SK-N-SH treated with all-trans-retinoic acid at 6 μM for 48 hours (cell line): ENCODE measurements around the gene FLT3.

Source experiments
- ATAC-seq: fragments of 200-7000 bp; cut with Tn5 transposase; 3 replicates; pipeline ENCODE4 v1.9.1; 2020; ENCODE audit warnings: mild to moderate bottlenecking, moderate library complexity
- ARNTL ChIP-seq: fragments of 450-650 bp; formaldehyde crosslinking; IDR thresholded peaks from 2 replicates; pipeline ENCODE4 v1.5.0; 2020; ENCODE audit warnings: low read depth, mild to moderate bottlenecking, moderate library complexity, borderline replicate concordance
- CSDC2 ChIP-seq: fragments of 250-450 bp; sonication (Bioruptor Pico); IDR thresholded peaks from 2 replicates; pipeline ENCODE4 v1.5.0; 2020; ENCODE audit warnings: mild to moderate bottlenecking, moderate library complexity
- ESRRG ChIP-seq: fragments of 250-450 bp; sonication (Bioruptor Pico); IDR thresholded peaks from 2 replicates; pipeline ENCODE4 v1.6.1; 2021; ENCODE audit warnings: mild to moderate bottlenecking
- GLIS3 ChIP-seq: fragments of 250-450 bp; sonication (Bioruptor Pico); IDR thresholded peaks from 2 replicates; pipeline ENCODE4 v1.5.0; 2020; ENCODE audit warnings: mild to moderate bottlenecking, moderate library complexity
- ISL1 ChIP-seq: fragments of 250-450 bp; sonication (Bioruptor Pico); IDR thresholded peaks from 2 replicates; pipeline ENCODE4 v2.1.2; 2022; ENCODE audit warnings: mild to moderate bottlenecking, moderate library complexity
- OSR1 ChIP-seq: fragments of 250-450 bp; sonication (Bioruptor Pico); IDR thresholded peaks from 2 replicates; pipeline ENCODE4 v1.8.0; 2022; ENCODE audit warnings: moderate library complexity, mild to moderate bottlenecking, inconsistent platforms
- PPARA ChIP-seq: fragments of 250-450 bp; sonication (Bioruptor Pico); IDR thresholded peaks from 2 replicates; pipeline ENCODE4 v1.5.0; 2020; ENCODE audit warnings: mild to moderate bottlenecking, borderline replicate concordance
- RARB ChIP-seq: fragments of 250-450 bp; sonication (Bioruptor Pico); IDR thresholded peaks from 2 replicates; pipeline ENCODE4 v1.8.0; 2021; ENCODE audit warnings: mild to moderate bottlenecking, moderate library complexity
- TCF4 ChIP-seq: fragments of 250-450 bp; sonication (Bioruptor Pico); IDR thresholded peaks from 2 replicates; pipeline ENCODE4 v1.8.0; 2021; ENCODE audit warnings: mild to moderate bottlenecking, moderate library complexity, borderline replicate concordance
- TOX ChIP-seq: fragments of 250-450 bp; sonication (Bioruptor Pico); IDR thresholded peaks from 2 replicates; pipeline ENCODE4 v1.8.0; 2021; ENCODE audit warnings: mild to moderate bottlenecking, moderate library complexity, borderline replicate concordance
- ZC3H10 ChIP-seq: fragments of 250-450 bp; sonication (Bioruptor Pico); IDR thresholded peaks from 2 replicates; pipeline ENCODE4 v1.5.1; 2021; ENCODE audit warnings: mild to moderate bottlenecking, moderate library complexity
- ZFP3 ChIP-seq: fragments of 250-450 bp; sonication (Bioruptor Pico); IDR thresholded peaks from 2 replicates; pipeline ENCODE4 v1.5.0; 2020; ENCODE audit warnings: mild to moderate bottlenecking, moderate library complexity
- ZFP30 ChIP-seq: fragments of 450-650 bp; formaldehyde crosslinking; IDR thresholded peaks from 2 replicates; pipeline ENCODE4 v1.5.0; 2022; ENCODE audit warnings: mild to moderate bottlenecking, moderate library complexity
- ZNF565 ChIP-seq: fragments of 450-650 bp; formaldehyde crosslinking; conservative IDR thresholded peaks from 2 replicates; pipeline ENCODE4 v1.5.0; 2020; ENCODE audit warnings: low read depth, mild to moderate bottlenecking, moderate library complexity
- ZNF70 ChIP-seq: fragments of 450-650 bp; formaldehyde crosslinking; IDR thresholded peaks from 2 replicates; pipeline ENCODE4 v1.5.0; 2020; ENCODE audit warnings: mild to moderate bottlenecking, moderate library complexity
- TF ChIP-seq, protein P1 (sequence below): fragments of 250-450 bp; sonication (Bioruptor Pico); IDR thresholded peaks from 2 replicates; pipeline ENCODE4 v1.8.0; 2021; ENCODE audit warnings: low read depth, mild to moderate bottlenecking, moderate library complexity, borderline replicate concordance
- TF ChIP-seq, protein P2 (sequence below): fragments of 250-450 bp; sonication (Bioruptor Pico); IDR thresholded peaks from 2 replicates; pipeline ENCODE4 v1.5.0; 2020; ENCODE audit warnings: mild to moderate bottlenecking, moderate library complexity
- TF ChIP-seq, protein P3 (sequence below): fragments of 250-450 bp; sonication (Bioruptor Pico); IDR thresholded peaks from 2 replicates; pipeline ENCODE4 v1.8.0; 2020; ENCODE audit warnings: mild to moderate bottlenecking, moderate library complexity, borderline replicate concordance
- TF ChIP-seq, protein P4 (sequence below): fragments of 250-450 bp; sonication (Bioruptor Pico); IDR thresholded peaks from 2 replicates; pipeline ENCODE4 v1.5.1; 2020; ENCODE audit warnings: low read depth, mild to moderate bottlenecking, moderate library complexity

FLT3 gene

DNA sequence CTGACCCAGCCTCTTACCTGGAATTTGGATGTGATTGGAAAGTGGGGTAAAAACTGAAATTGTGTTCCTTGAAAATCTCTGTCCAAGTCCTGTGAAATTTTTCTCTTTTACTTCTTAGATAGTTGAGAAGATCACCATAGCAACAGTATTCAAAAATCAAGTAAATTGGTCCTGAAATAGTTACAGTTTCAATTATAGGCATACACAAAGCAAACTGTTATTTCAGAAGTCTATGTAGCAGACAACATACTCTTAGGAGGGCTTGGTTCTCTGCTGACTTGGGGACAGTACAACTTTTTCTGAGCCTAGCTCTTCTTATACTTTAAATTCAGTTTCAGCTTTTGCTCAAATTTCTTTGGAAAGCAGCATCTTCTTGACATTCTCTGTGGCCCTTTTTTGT, 73.3 kb downstream of the FLT3 start (continued):
- TF ChIP-seq ISL1 (CRISPR knock-in tag): no peak
- no peak for TF ChIP-seq OSR1 (CRISPR knock-in tag)

DNA sequence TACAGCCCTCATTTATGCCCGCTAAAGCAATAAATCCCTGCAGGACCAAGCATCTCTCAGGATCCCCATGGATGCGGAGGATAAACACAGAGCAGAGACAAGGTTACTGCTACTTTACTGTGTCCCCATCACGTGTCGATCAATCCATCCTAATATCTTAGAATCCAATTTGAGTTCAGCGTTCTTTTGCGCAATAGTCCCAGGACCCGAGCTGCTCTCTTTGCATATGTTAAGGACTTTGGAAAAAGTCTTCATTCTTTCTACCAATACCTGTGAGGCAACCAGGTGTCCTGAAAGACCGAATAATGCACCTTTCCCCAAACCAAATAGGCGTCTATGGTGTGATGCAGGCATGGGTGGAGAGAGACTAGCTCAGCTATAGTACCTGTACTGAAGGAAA, 73.9 kb downstream of the FLT3 start:
- ATAC-seq: no peak

DNA sequence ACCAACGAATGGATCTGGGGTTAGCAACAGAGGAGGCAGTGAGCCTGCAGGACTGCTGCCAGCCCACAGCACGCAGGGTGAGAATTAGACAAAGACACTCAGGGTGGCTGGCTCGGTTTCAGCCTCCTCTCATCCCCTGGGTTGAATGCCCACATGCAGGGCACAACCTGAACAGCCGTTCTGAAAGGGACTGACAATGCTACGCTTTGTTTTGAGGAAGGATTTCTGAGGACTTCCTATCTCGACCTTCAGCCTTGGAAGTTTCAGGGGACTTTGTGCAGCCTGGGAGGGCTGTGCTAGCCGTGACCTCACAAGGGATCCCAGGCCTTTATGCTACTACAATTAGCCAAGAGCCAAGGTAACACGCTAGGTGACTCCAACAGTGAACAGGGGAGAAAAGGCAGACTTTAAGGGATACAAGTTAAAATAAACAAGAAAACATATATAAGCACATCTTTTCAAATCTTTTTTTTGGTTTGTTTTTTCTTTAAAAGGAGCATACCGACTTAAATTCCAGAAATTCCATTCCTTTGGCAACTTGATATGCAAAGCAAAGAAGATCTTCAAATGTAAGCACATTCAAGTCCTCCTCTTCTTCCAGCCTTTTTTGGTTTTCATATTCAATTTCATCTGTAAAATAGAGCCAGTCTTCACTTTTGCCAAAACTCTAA, 77.4 kb downstream of the FLT3 start:
- TF ChIP-seq ZFP30 (CRISPR knock-in tag) (no peak), PPARA (CRISPR knock-in tag) (no peak), ESRRG (CRISPR knock-in tag) (no peak), ZNF565 (CRISPR knock-in tag) (no peak), OSR1 (CRISPR knock-in tag) (no peak), ZC3H10 (no peak), TOX (CRISPR knock-in tag) (no peak), GLIS3 (CRISPR knock-in tag) (no peak), RARB (CRISPR knock-in tag) (no peak), TCF4 (CRISPR knock-in tag) (no peak), ARNTL (CRISPR knock-in tag) (no peak), ZNF70 (CRISPR knock-in tag) (no peak), CSDC2 (CRISPR knock-in tag) (no peak), ZFP3 (CRISPR knock-in tag) (no peak), ISL1 (CRISPR knock-in tag) (no peak)
- TF ChIP-seq, protein P1, sequence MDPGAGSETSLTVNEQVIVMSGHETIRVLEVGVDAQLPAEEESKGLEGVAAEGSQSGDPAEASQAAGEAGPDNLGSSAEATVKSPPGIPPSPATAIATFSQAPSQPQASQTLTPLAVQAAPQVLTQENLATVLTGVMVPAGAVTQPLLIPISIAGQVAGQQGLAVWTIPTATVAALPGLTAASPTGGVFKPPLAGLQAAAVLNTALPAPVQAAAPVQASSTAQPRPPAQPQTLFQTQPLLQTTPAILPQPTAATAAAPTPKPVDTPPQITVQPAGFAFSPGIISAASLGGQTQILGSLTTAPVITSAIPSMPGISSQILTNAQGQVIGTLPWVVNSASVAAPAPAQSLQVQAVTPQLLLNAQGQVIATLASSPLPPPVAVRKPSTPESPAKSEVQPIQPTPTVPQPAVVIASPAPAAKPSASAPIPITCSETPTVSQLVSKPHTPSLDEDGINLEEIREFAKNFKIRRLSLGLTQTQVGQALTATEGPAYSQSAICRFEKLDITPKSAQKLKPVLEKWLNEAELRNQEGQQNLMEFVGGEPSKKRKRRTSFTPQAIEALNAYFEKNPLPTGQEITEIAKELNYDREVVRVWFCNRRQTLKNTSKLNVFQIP: no peak
- TF ChIP-seq, protein P2, sequence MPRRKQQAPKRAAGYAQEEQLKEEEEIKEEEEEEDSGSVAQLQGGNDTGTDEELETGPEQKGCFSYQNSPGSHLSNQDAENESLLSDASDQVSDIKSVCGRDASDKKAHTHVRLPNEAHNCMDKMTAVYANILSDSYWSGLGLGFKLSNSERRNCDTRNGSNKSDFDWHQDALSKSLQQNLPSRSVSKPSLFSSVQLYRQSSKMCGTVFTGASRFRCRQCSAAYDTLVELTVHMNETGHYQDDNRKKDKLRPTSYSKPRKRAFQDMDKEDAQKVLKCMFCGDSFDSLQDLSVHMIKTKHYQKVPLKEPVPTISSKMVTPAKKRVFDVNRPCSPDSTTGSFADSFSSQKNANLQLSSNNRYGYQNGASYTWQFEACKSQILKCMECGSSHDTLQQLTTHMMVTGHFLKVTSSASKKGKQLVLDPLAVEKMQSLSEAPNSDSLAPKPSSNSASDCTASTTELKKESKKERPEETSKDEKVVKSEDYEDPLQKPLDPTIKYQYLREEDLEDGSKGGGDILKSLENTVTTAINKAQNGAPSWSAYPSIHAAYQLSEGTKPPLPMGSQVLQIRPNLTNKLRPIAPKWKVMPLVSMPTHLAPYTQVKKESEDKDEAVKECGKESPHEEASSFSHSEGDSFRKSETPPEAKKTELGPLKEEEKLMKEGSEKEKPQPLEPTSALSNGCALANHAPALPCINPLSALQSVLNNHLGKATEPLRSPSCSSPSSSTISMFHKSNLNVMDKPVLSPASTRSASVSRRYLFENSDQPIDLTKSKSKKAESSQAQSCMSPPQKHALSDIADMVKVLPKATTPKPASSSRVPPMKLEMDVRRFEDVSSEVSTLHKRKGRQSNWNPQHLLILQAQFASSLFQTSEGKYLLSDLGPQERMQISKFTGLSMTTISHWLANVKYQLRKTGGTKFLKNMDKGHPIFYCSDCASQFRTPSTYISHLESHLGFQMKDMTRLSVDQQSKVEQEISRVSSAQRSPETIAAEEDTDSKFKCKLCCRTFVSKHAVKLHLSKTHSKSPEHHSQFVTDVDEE (CRISPR knock-in tag): no peak
- TF ChIP-seq, protein P3, sequence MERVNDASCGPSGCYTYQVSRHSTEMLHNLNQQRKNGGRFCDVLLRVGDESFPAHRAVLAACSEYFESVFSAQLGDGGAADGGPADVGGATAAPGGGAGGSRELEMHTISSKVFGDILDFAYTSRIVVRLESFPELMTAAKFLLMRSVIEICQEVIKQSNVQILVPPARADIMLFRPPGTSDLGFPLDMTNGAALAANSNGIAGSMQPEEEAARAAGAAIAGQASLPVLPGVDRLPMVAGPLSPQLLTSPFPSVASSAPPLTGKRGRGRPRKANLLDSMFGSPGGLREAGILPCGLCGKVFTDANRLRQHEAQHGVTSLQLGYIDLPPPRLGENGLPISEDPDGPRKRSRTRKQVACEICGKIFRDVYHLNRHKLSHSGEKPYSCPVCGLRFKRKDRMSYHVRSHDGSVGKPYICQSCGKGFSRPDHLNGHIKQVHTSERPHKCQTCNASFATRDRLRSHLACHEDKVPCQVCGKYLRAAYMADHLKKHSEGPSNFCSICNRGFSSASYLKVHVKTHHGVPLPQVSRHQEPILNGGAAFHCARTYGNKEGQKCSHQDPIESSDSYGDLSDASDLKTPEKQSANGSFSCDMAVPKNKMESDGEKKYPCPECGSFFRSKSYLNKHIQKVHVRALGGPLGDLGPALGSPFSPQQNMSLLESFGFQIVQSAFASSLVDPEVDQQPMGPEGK: no peak
- TF ChIP-seq, protein P4, sequence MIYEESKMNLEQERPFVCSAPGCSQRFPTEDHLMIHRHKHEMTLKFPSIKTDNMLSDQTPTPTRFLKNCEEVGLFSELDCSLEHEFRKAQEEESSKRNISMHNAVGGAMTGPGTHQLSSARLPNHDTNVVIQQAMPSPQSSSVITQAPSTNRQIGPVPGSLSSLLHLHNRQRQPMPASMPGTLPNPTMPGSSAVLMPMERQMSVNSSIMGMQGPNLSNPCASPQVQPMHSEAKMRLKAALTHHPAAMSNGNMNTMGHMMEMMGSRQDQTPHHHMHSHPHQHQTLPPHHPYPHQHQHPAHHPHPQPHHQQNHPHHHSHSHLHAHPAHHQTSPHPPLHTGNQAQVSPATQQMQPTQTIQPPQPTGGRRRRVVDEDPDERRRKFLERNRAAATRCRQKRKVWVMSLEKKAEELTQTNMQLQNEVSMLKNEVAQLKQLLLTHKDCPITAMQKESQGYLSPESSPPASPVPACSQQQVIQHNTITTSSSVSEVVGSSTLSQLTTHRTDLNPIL (CRISPR knock-in tag): no peak
- ATAC-seq: peak; percentile 47; the same call in 2 of the 3 replicates

More for the DNA sequence above, 73.9 kb downstream of the FLT3 start:
- TF ChIP-seq CSDC2 (CRISPR knock-in tag) (no peak), PPARA (CRISPR knock-in tag) (no peak), ARNTL (CRISPR knock-in tag) (no peak), OSR1 (CRISPR knock-in tag) (no peak), ZC3H10 (no peak), ZFP30 (CRISPR knock-in tag) (no peak), ZNF565 (CRISPR knock-in tag) (no peak)
- TF ChIP-seq, protein P1: no peak
